SK-N-SH (cell line): ENCODE data around the gene DPH6.

Source experiments
- EZH2phosphoT487 ChIP-seq: fragments of 200-600 bp; sonication (generic); IDR thresholded peaks from 2 replicates; pipeline ENCODE4 v1.6.1; 2017; ENCODE audit warnings: low read depth, mixed run types, mild to moderate bottlenecking, antibody characterized with exemption, moderate library complexity, borderline replicate concordance
- MXI1 ChIP-seq: IDR thresholded peaks from 2 replicates; pipeline ENCODE4 v1.6.1; 2012; ENCODE audit warnings: mild to moderate bottlenecking, low read depth, low read length, improper control_type of control experiment
- NFIC ChIP-seq: IDR thresholded peaks from 2 replicates; pipeline ENCODE4 v1.4.0; 2012; ENCODE audit warnings: borderline replicate concordance
- NRF1 ChIP-seq: IDR thresholded peaks from 2 replicates; pipeline ENCODE4 v1.6.1; 2012; ENCODE audit warnings: low read depth, mild to moderate bottlenecking, low read length
- POLR2AphosphoS5 ChIP-seq: IDR thresholded peaks from 2 replicates; pipeline ENCODE4 v1.6.1; 2012; ENCODE audit warnings: low read depth, low read length
- REST ChIP-seq: IDR thresholded peaks from 2 replicates; pipeline ENCODE4 v1.6.1; 2012; ENCODE audit warnings: mild to moderate bottlenecking, low read depth, low read length, moderate library complexity
- RXRA ChIP-seq: IDR thresholded peaks from 2 replicates; pipeline ENCODE4 v1.4.0; 2012; ENCODE audit warnings: low read depth, mild to moderate bottlenecking, borderline replicate concordance
- TEAD4 ChIP-seq: IDR thresholded peaks from 2 replicates; pipeline ENCODE4 v1.4.0; 2012; ENCODE audit warnings: mild to moderate bottlenecking, borderline replicate concordance; ENCODE audit not compliant: insufficient read depth
- USF2 ChIP-seq: fragments of 150-350 bp; IDR thresholded peaks from 2 replicates; pipeline ENCODE4 v1.6.1; 2017; ENCODE audit warnings: antibody characterized with exemption, low read length, low read depth, borderline replicate concordance
- YY1 ChIP-seq: IDR thresholded peaks from 2 replicates; pipeline ENCODE4 v1.4.0; 2012; ENCODE audit warnings: low read depth, mild to moderate bottlenecking
- TF ChIP-seq, protein P1 (sequence below): fragments of 200-600 bp; sonication (generic); IDR thresholded peaks from 2 replicates; pipeline ENCODE4 v1.6.1; 2017; ENCODE audit warnings: antibody characterized with exemption, mild to moderate bottlenecking, moderate library complexity
- TF ChIP-seq, protein P2 (sequence below): IDR thresholded peaks from 2 replicates; pipeline ENCODE4; 2012

- no peak for TF ChIP-seq YY1
- TF ChIP-seq, protein P1, sequence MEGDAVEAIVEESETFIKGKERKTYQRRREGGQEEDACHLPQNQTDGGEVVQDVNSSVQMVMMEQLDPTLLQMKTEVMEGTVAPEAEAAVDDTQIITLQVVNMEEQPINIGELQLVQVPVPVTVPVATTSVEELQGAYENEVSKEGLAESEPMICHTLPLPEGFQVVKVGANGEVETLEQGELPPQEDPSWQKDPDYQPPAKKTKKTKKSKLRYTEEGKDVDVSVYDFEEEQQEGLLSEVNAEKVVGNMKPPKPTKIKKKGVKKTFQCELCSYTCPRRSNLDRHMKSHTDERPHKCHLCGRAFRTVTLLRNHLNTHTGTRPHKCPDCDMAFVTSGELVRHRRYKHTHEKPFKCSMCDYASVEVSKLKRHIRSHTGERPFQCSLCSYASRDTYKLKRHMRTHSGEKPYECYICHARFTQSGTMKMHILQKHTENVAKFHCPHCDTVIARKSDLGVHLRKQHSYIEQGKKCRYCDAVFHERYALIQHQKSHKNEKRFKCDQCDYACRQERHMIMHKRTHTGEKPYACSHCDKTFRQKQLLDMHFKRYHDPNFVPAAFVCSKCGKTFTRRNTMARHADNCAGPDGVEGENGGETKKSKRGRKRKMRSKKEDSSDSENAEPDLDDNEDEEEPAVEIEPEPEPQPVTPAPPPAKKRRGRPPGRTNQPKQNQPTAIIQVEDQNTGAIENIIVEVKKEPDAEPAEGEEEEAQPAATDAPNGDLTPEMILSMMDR, result no peak
- no peak for TF ChIP-seq MXI1
- TF ChIP-seq USF2, result no peak
- no peak for TF ChIP-seq NRF1
- no peak for TF ChIP-seq TEAD4
- TF ChIP-seq RXRA, result no peak
- no peak for TF ChIP-seq NFIC
- no peak for TF ChIP-seq POLR2AphosphoS5
- TF ChIP-seq, protein P2, sequence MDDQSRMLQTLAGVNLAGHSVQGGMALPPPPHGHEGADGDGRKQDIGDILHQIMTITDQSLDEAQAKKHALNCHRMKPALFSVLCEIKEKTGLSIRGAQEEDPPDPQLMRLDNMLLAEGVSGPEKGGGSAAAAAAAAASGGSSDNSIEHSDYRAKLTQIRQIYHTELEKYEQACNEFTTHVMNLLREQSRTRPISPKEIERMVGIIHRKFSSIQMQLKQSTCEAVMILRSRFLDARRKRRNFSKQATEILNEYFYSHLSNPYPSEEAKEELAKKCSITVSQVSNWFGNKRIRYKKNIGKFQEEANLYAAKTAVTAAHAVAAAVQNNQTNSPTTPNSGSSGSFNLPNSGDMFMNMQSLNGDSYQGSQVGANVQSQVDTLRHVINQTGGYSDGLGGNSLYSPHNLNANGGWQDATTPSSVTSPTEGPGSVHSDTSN, result no peak
- no peak for TF ChIP-seq EZH2phosphoT487
- no peak for TF ChIP-seq REST
Observed at GRCh38 chr15:35351059-35351458, 194.9 kb downstream of the DPH6 start.
